CD14-positive monocyte (primary cell): ENCODE data around the gene DGCR2. TPM values are rescaled to one million over a fixed set of nuclear protein-coding genes. Genes with fewer than 3 reads are reported as not detected.

Source experiments
- DNase-seq, 3 donors: peaks; one replicate each; pipeline ENCODE4 v3.0.0-alpha.2; 2011 to 2022
- H2AFZ ChIP-seq: 2 replicates; pipeline ENCODE4 v1.6.0; 2012; ENCODE audit warnings: mild to moderate bottlenecking, low read depth, low read length, inconsistent platforms; ENCODE audit not compliant: insufficient read depth, poor library complexity, severe bottlenecking
- H3K27ac ChIP-seq, 2 donors: 1 replicate in 1 of 2; 2 replicates in 1 of 2; pipeline ENCODE4 v1.5.1; 2012 to 2013; ENCODE audit warnings: low read length in 2 of 2, control low read depth in 1 of 2, inconsistent platforms in 1 of 2, low read depth in 1 of 2, mild to moderate bottlenecking in 1 of 2
- H3K27me3 ChIP-seq, 2 donors: one replicate each; pipeline versions ENCODE4 v1.6.0 to v1.6.1; 2011 to 2013; ENCODE audit warnings: low read length in 2 of 2; ENCODE audit not compliant: control insufficient read depth in 2 of 2, insufficient read depth in 2 of 2
- H3K36me3 ChIP-seq, 2 donors: replicated peaks in 1 of 2; 1 replicate in 1 of 2; 2 replicates in 1 of 2; pipeline versions ENCODE4 v1.5.1 to v1.6.1; 2012 to 2013; ENCODE audit warnings: low read length in 2 of 2, control low read depth in 1 of 2, inconsistent platforms in 1 of 2, mild to moderate bottlenecking in 1 of 2; ENCODE audit not compliant: insufficient read depth in 2 of 2, control insufficient read depth in 1 of 2
- H3K4me1 ChIP-seq, 2 donors: 1 replicate in 1 of 2; 2 replicates in 1 of 2; pipeline versions ENCODE4 v1.5.1 to v1.6.1; 2012 to 2013; ENCODE audit warnings: low read length in 2 of 2, control low read depth in 1 of 2, inconsistent platforms in 1 of 2, mild to moderate bottlenecking in 1 of 2, moderate library complexity in 1 of 2; ENCODE audit not compliant: insufficient read depth in 2 of 2, control insufficient read depth in 1 of 2
- H3K4me2 ChIP-seq: replicated peaks from 2 replicates; pipeline ENCODE3; 2012; ENCODE audit warnings: low read length, moderate library complexity, mild to moderate bottlenecking; ENCODE audit not compliant: poor library complexity, severe bottlenecking; ENCODE audit errors: extremely low read depth
- H3K4me3 ChIP-seq, 3 experiments: fragments of 200-600 bp in 1 of 3; sonication (generic) in 1 of 3; replicated peaks in 1 of 3; 1 replicate in 2 of 3; 2 replicates in 1 of 3; pipeline ENCODE4 v1.5.1; 2011 to 2013; ENCODE audit warnings: low read length in 3 of 3, mild to moderate bottlenecking in 3 of 3, control low read depth in 2 of 3, low read depth in 2 of 3, inconsistent platforms in 1 of 3, moderate library complexity in 1 of 3
- H3K79me2 ChIP-seq: 2 replicates; pipeline ENCODE4 v1.6.0; 2012; ENCODE audit warnings: mild to moderate bottlenecking, control low read depth, inconsistent platforms, low read length, moderate library complexity; ENCODE audit not compliant: insufficient read depth
- H3K9ac ChIP-seq: 2 replicates; pipeline ENCODE4 v1.6.0; 2017; ENCODE audit warnings: low read length, mild to moderate bottlenecking; ENCODE audit not compliant: insufficient read depth, poor library complexity, severe bottlenecking
- H3K9me3 ChIP-seq, 2 donors: replicated peaks in 1 of 2; 1 replicate in 1 of 2; 2 replicates in 1 of 2; pipeline versions ENCODE4 v1.5.1 to v1.6.1; 2012 to 2013; ENCODE audit warnings: low read length in 2 of 2, control low read depth in 1 of 2; ENCODE audit not compliant: control insufficient read depth in 1 of 2, insufficient read depth in 1 of 2
- H4K20me1 ChIP-seq: 2 replicates; pipeline ENCODE4 v1.6.0; 2012; ENCODE audit warnings: mild to moderate bottlenecking, low read length, control low read depth, moderate library complexity; ENCODE audit not compliant: insufficient read depth
- H3K27ac Mint-ChIP-seq, 7 donors: one replicate each; pipeline ENCODE4 v1.8.0; 2020; ENCODE audit warnings: mild to moderate bottlenecking in 7 of 7, mixed read lengths in 7 of 7, moderate library complexity in 6 of 7, inconsistent platforms in 2 of 7
- H3K27me3 Mint-ChIP-seq, 3 donors: one replicate each; pipeline ENCODE4 v1.8.0; 2021 to 2022; ENCODE audit warnings: low read depth in 3 of 3, mild to moderate bottlenecking in 3 of 3, mixed read lengths in 3 of 3, moderate library complexity in 3 of 3, inconsistent platforms in 1 of 3
- H3K36me3 Mint-ChIP-seq, 2 donors: one replicate each; pipeline ENCODE4 v1.8.0; 2020; ENCODE audit warnings: mixed read lengths in 2 of 2, inconsistent platforms in 1 of 2, mild to moderate bottlenecking in 1 of 2
- H3K4me1 Mint-ChIP-seq: one replicate; pipeline ENCODE4 v1.8.0; 2020; ENCODE audit warnings: mild to moderate bottlenecking, mixed read lengths
- H3K4me3 Mint-ChIP-seq, 2 donors: one replicate each; pipeline ENCODE4 v1.8.0; 2020; ENCODE audit warnings: mild to moderate bottlenecking in 2 of 2, mixed read lengths in 2 of 2, moderate library complexity in 1 of 2
- H3K9me3 Mint-ChIP-seq, 7 donors: one replicate each; pipeline ENCODE4 v1.8.0; 2020 to 2022; ENCODE audit warnings: mixed read lengths in 7 of 7, mild to moderate bottlenecking in 6 of 7, moderate library complexity in 6 of 7, inconsistent platforms in 2 of 7
- WGBS: methylation state at CpG from one replicate; pipeline ENCODE4 v1.1.5; 2013; ENCODE audit warnings: missing lambda C conversion rate; ENCODE audit not compliant: insufficient coverage; 5-methylcytosine and 5-hydroxymethylcytosine counted together
- intact Hi-C, 2 donors: fragments of 100-400 bp; cut with micrococcal nuclease; formaldehyde crosslinking; loops; one replicate each; pipeline versions ENCODE4 v1.15.0 to v1.15.1; 2023
- polyA plus RNA-seq, 3 donors: library from polyadenylated mRNA; depleted of rRNA in 1 of 3; unstranded in 2 of 3; stranded (reverse) in 1 of 3; fragments of 300-500 nt in 2 of 3; fragments of >200 nt in 1 of 3; fragmentation: Illumina TruSeq in 2 of 3; gene quantifications; 1 replicate in 2 of 3; 2 replicates in 1 of 3; pipeline ENCODE4 v1.2.3, GENCODE V29; 2012 to 2021
- TF ChIP-seq, protein P1 (sequence below): fragments of 200-600 bp; IDR thresholded peaks from one replicate; pipeline ENCODE4 v1.8.0; 2022; ENCODE audit warnings: antibody characterized with exemption, mild to moderate bottlenecking

The DGCR2 gene
- polyA plus RNA-seq, 3 donors = 28.9 to 37.0 (median 36.2) TPM

GRCh38 chr22:19103880-19104821 is 18.1 kb downstream of the DGCR2 start:
- Histone ChIP-seq H3K9ac (no peak overlapping the region), H3K27me3 (no peaks in the 10 kb centered on the region), H4K20me1 (peaks cover 82% of the 10 kb centered on the region), H3K4me2 (no peak overlapping the region), H3K4me1 (peaks cover 23 to 32% of the 10 kb centered on the region in 2 donors), H2AFZ (no peak overlapping the region), H3K36me3 (peaks cover 2 to 15% of the 10 kb centered on the region in 2 donors), H3K9me3 (no peaks in the 10 kb centered on the region), H3K27ac (peak overlapping the region; percentile 27 to 42), H3K4me3 (no peak overlapping the region), H3K79me2 (peaks cover 99% of the 10 kb centered on the region)
- Mint-ChIP-seq H3K4me1 (peaks cover 53% of the 10 kb centered on the region), H3K27ac (peak overlapping the region in 6 of 7 donors; percentile 1 to 94 (median 40)), H3K27me3 (peaks cover 0 to 2% (median 0%) of the 10 kb centered on the region in 3 donors), H3K36me3 (peaks cover 20 to 47% of the 10 kb centered on the region in 2 donors), H3K4me3 (no peak overlapping the region), H3K9me3 (no peaks in the 10 kb centered on the region)
- 92% methylated on average over 4 of the region's 5 CpGs for WGBS
- intact Hi-C loops = no loop called here
- DNase-seq = peak in 1 of 3 donors; percentile 1
- TF ChIP-seq, protein P1, sequence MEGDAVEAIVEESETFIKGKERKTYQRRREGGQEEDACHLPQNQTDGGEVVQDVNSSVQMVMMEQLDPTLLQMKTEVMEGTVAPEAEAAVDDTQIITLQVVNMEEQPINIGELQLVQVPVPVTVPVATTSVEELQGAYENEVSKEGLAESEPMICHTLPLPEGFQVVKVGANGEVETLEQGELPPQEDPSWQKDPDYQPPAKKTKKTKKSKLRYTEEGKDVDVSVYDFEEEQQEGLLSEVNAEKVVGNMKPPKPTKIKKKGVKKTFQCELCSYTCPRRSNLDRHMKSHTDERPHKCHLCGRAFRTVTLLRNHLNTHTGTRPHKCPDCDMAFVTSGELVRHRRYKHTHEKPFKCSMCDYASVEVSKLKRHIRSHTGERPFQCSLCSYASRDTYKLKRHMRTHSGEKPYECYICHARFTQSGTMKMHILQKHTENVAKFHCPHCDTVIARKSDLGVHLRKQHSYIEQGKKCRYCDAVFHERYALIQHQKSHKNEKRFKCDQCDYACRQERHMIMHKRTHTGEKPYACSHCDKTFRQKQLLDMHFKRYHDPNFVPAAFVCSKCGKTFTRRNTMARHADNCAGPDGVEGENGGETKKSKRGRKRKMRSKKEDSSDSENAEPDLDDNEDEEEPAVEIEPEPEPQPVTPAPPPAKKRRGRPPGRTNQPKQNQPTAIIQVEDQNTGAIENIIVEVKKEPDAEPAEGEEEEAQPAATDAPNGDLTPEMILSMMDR = no peak

GRCh38 chr22:19098157-19098556 is 24.1 kb downstream of the DGCR2 start:
- H4K20me1 ChIP-seq = peaks cover 94% of the 10 kb centered on the region
- intact Hi-C loops = no loop called here
- H3K27ac ChIP-seq = peak overlapping the region; percentile 54 to 72
- no peak overlapping the region for H2AFZ ChIP-seq
- H3K9ac ChIP-seq = no peak overlapping the region
- Mint-ChIP-seq H3K4me1 (peaks cover 35% of the 10 kb centered on the region), H3K27me3 (no peaks in the 10 kb centered on the region), H3K9me3 (no peaks in the 10 kb centered on the region), H3K27ac (peak overlapping the region in 6 of 7 donors; percentile 73 to 90 (median 80)), H3K36me3 (peaks cover 26 to 50% of the 10 kb centered on the region in 2 donors), H3K4me3 (no peak overlapping the region)
- TF ChIP-seq, protein P1 = no peak
- H3K4me3 ChIP-seq = no peak overlapping the region
- DNase-seq = no peak
- H3K9me3 ChIP-seq = no peaks in the 10 kb centered on the region
- peaks cover 4 to 29% of the 10 kb centered on the region in 2 donors for H3K36me3 ChIP-seq
- WGBS = 94% methylated on average over 2 of the region's 4 CpGs
- H3K27me3 ChIP-seq = no peaks in the 10 kb centered on the region
- peaks cover 13 to 16% of the 10 kb centered on the region in 2 donors for H3K4me1 ChIP-seq
- H3K79me2 ChIP-seq = peaks cover 100% of the 10 kb centered on the region
- H3K4me2 ChIP-seq = no peak overlapping the region
